Esophagus muscularis mucosa (tissue), 4 donors: ENCODE data around the gene ZNF892. TPM values are rescaled to one million over a fixed set of nuclear protein-coding genes. Genes with fewer than 3 reads are reported as not detected.

Experiments
- DNase-seq: peaks from one replicate; pipeline ENCODE4 v3.0.0-alpha.2; 2017; ENCODE audit errors: extremely low spot score
- H3K27ac ChIP-seq, 4 donors: fragments of 200-600 bp; sonication (generic); replicated peaks in 1 of 4; 1 replicate in 3 of 4; 2 replicates in 1 of 4; pipeline ENCODE4 v1.5.1; 2016 to 2019; ENCODE audit warnings: mild to moderate bottlenecking in 1 of 4
- H3K27me3 ChIP-seq, 4 donors: fragments of 200-600 bp; sonication (generic); one replicate each; pipeline versions ENCODE4 v1.5.1 to v1.6.0; 2016 to 2019
- H3K36me3 ChIP-seq, 4 donors: fragments of 200-600 bp; sonication (generic); one replicate each; pipeline ENCODE4 v1.5.1; 2016 to 2019
- H3K4me1 ChIP-seq, 4 donors: fragments of 200-600 bp; sonication (generic); one replicate each; pipeline ENCODE4 v1.5.1; 2016 to 2019
- H3K4me3 ChIP-seq, 4 donors: fragments of 200-600 bp; sonication (generic); 1 replicate in 2 of 4; 2 replicates in 2 of 4; pipeline ENCODE4 v1.5.1; 2016 to 2019; ENCODE audit warnings: mild to moderate bottlenecking in 4 of 4, moderate library complexity in 1 of 4
- H3K9me3 ChIP-seq, 4 donors: fragments of 200-600 bp; sonication (generic); 1 replicate in 3 of 4; 2 replicates in 1 of 4; pipeline ENCODE4 v1.5.1; 2016 to 2019
- CTCF ChIP-seq, 3 experiments: fragments of 200-600 bp in 2 of 3; fragments of 450-650 bp in 1 of 3; sonication (generic) in 2 of 3; IDR thresholded peaks; one replicate each; pipeline ENCODE4 v1.5.1; 2017 to 2019; ENCODE audit warnings: antibody characterized with exemption in 3 of 3, mild to moderate bottlenecking in 2 of 3, moderate library complexity in 1 of 3
- EP300 ChIP-seq: sonication (generic); formaldehyde crosslinking; IDR thresholded peaks from one replicate; pipeline ENCODE4 v1.6.1; 2017; ENCODE audit warnings: antibody characterized with exemption
- POLR2A ChIP-seq: fragments of 450-650 bp; IDR thresholded peaks from one replicate; pipeline ENCODE4 v1.6.1; 2017; ENCODE audit warnings: antibody characterized with exemption, moderate library complexity, mild to moderate bottlenecking, low read depth
- POLR2AphosphoS5 ChIP-seq, 2 donors: sonication (generic); formaldehyde crosslinking; IDR thresholded peaks; one replicate each; pipeline ENCODE4 v1.6.1; 2017; ENCODE audit warnings: antibody characterized with exemption in 2 of 2
- WGBS: methylation state at CpG from one replicate; pipeline ENCODE4 v1.1.5; 2018; 5-methylcytosine and 5-hydroxymethylcytosine counted together
- intact Hi-C: fragments of 100-400 bp; cut with DNase I; formaldehyde crosslinking; loops from one replicate; pipeline ENCODE4 v1.15.1; 2023
- total RNA-seq, 4 donors: library from RNA; depleted of rRNA; stranded (reverse); fragments of >200 nt; gene quantifications; one replicate each; pipeline versions ENCODE4 v1.1.0 to v1.2.1, GENCODE V29; 2016

Gene ZNF892
- total RNA-seq, 4 donors from 2014 or later: 3.5 to 12.0 (median 7.6) TPM

GRCh38 chr2:95165371-95166064 is 41.8 kb upstream of the ZNF892 start, which contains the start of gene ZNF2:
ZNF2 (plus strand) TSS chr2:95165809; CDS start chr2:95176227, 10,418 bp downstream.
- DNase-seq: peak; percentile 99
- Histone ChIP-seq H3K27ac (peak within 1 kb of the TSS; percentile 92 to 94 (median 92)), H3K4me3 (peak within 1 kb of the TSS; percentile 65 to 86 (median 71)), H3K27me3 (no peaks in the 10 kb centered on the region), H3K36me3 (no peaks in the 10 kb centered on the region), H3K9me3 (no peaks in the 10 kb centered on the region), H3K4me1 (peaks cover 21 to 29% (median 25%) of the 10 kb centered on the region in 4 donors)
- intact Hi-C loops: loop anchor here (5.0 kb wide), 1 partner anchor 42 kb away; the partner anchor contains the start of gene ZNF892
- 1% methylated on average over 14 of the region's 56 CpGs for WGBS
- TF ChIP-seq POLR2A (no peak), POLR2AphosphoS5 (IDR thresholded peaks at IDR 0.05) (peak; percentile 91 to 94), EP300 (no peak), CTCF (IDR thresholded peaks at IDR 0.05) (peak in 1 of 3 experiments; percentile 24)

- no peak for DNase-seq
- H3K4me3 ChIP-seq: peak overlapping the region; percentile 65 to 86 (median 71)
- TF ChIP-seq POLR2A: no peak
- no peak for TF ChIP-seq CTCF (IDR thresholded peaks at IDR 0.05)
- TF ChIP-seq EP300: no peak
- no peak for TF ChIP-seq POLR2AphosphoS5 (IDR thresholded peaks at IDR 0.05)
- WGBS: 12% methylated on average over 14 of the region's 16 CpGs
- no peaks in the 10 kb centered on the region for H3K27me3 ChIP-seq
- H3K27ac ChIP-seq: peak overlapping the region; percentile 92 to 94 (median 92)
- H3K36me3 ChIP-seq: no peaks in the 10 kb centered on the region
- no peaks in the 10 kb centered on the region for H3K9me3 ChIP-seq
- intact Hi-C loops: loop anchor here (5.0 kb wide), 1 partner anchor 41 kb away; the partner anchor contains the start of gene ZNF892
- peaks cover 21 to 29% (median 25%) of the 10 kb centered on the region in 4 donors for H3K4me1 ChIP-seq
Observed at GRCh38 chr2:95166065-95166763, 41.1 kb upstream of the ZNF892 start.

GRCh38 chr2:95171902-95172301 is 35.4 kb upstream of the ZNF892 start:
- DNase-seq: no peak
- no peaks in the 10 kb centered on the region for H3K9me3 ChIP-seq
- no peak overlapping the region for H3K4me3 ChIP-seq
- 85% methylated on average over 7 of the region's 7 CpGs for WGBS
- peaks cover 0 to 8% (median 0%) of the 10 kb centered on the region in 4 donors for H3K36me3 ChIP-seq
- H3K27ac ChIP-seq: no peak overlapping the region
- intact Hi-C loops: no loop called here
- H3K27me3 ChIP-seq: no peaks in the 10 kb centered on the region
- TF ChIP-seq EP300: no peak
- no peak for TF ChIP-seq POLR2A
- TF ChIP-seq CTCF (IDR thresholded peaks at IDR 0.05): no peak
- peaks cover 0 to 2% (median 1%) of the 10 kb centered on the region in 4 donors for H3K4me1 ChIP-seq

GRCh38 chr2:95174031-95174542 is 33.2 kb upstream of the ZNF892 start:
- Histone ChIP-seq H3K4me3 (no peak overlapping the region), H3K27ac (no peak overlapping the region), H3K36me3 (peaks cover 0 to 27% (median 12%) of the 10 kb centered on the region in 4 donors), H3K9me3 (no peaks in the 10 kb centered on the region), H3K4me1 (no peaks in the 10 kb centered on the region), H3K27me3 (no peaks in the 10 kb centered on the region)
- 94% methylated on average over 2 of the region's 2 CpGs for WGBS
- DNase-seq: no peak
- TF ChIP-seq POLR2AphosphoS5 (IDR thresholded peaks at IDR 0.05) (no peak), POLR2A (no peak), EP300 (no peak), CTCF (IDR thresholded peaks at IDR 0.05) (no peak)
- intact Hi-C loops: no loop called here
